GM06990 (cell line): ENCODE measurements around the gene DAPK2.

ENCODE experiments used
- DNase-seq: peaks from one replicate; pipeline ENCODE4 v3.0.0-alpha.2; 2011; ENCODE audit not compliant: insufficient read length; ENCODE audit errors: extremely low read depth
- H3K27me3 ChIP-seq: replicated peaks from 2 replicates; pipeline ENCODE4 v1.6.0; 2011; ENCODE audit warnings: low read length; ENCODE audit not compliant: control insufficient read depth, insufficient read depth
- H3K36me3 ChIP-seq: 2 replicates; pipeline ENCODE4 v1.5.1; 2011; ENCODE audit warnings: low read length; ENCODE audit not compliant: control insufficient read depth, insufficient read depth
- H3K4me3 ChIP-seq: replicated peaks from 2 replicates; pipeline ENCODE4 v1.5.1; 2011; ENCODE audit warnings: low read depth, mild to moderate bottlenecking, control low read depth, low read length
- CTCF ChIP-seq: IDR thresholded peaks from 2 replicates; pipeline ENCODE4 v1.5.1; 2011; ENCODE audit warnings: low read length, control low read depth, mild to moderate bottlenecking, inconsistent platforms; ENCODE audit not compliant: insufficient read depth, poor library complexity, severe bottlenecking

Gene DAPK2

GRCh38 chr15:63986751-63987341 lies 59.4 kb downstream of the DAPK2 start:
- Histone ChIP-seq H3K4me3 (no peak overlapping the region), H3K36me3 (no peaks in the 10 kb centered on the region), H3K27me3 (no peaks in the 10 kb centered on the region)
- peak; percentile 21 for TF ChIP-seq CTCF
- DNase-seq, result peak; percentile 77

GRCh38 chr15:63986185-63986680 lies 60.1 kb downstream of the DAPK2 start:
- TF ChIP-seq CTCF, result no peak
- H3K4me3 ChIP-seq, result no peak overlapping the region
- no peak for DNase-seq
- no peaks in the 10 kb centered on the region for H3K27me3 ChIP-seq
- no peaks in the 10 kb centered on the region for H3K36me3 ChIP-seq

GRCh38 chr15:63985221-63986184 lies 60.8 kb downstream of the DAPK2 start:
- no peak for DNase-seq
- TF ChIP-seq CTCF, result no peak
- Histone ChIP-seq H3K36me3 (no peaks in the 10 kb centered on the region), H3K4me3 (no peak overlapping the region), H3K27me3 (no peaks in the 10 kb centered on the region)

GRCh38 chr15:63984331-63984730 lies 62.0 kb downstream of the DAPK2 start:
- Histone ChIP-seq H3K36me3 (no peaks in the 10 kb centered on the region), H3K4me3 (no peak overlapping the region), H3K27me3 (no peaks in the 10 kb centered on the region)
- no peak for DNase-seq
- TF ChIP-seq CTCF, result no peak

- Histone ChIP-seq H3K36me3 (no peaks in the 10 kb centered on the region; the same call in 1 of the 2 replicates), H3K27me3 (no peaks in the 10 kb centered on the region), H3K4me3 (no peak overlapping the region)
- no peak for DNase-seq
- no peak for TF ChIP-seq CTCF
Observed at GRCh38 chr15:63983061-63983711, 63.1 kb downstream of the DAPK2 start.
